HG02938 (cell line): ENCODE results near the gene PLEKHG4B.
"Not testable (repeated sequence)": the region's sequence is repeated elsewhere in the genome, so short reads cannot be mapped to it uniquely, and the experiment has no call there.

Experiments used
- ATAC-seq: cut with Tn5 transposase; IDR thresholded peaks from one replicate; pipeline ENCODE4 v1.9.1; 2021; ENCODE audit warnings: mild to moderate bottlenecking, moderate library complexity; ENCODE audit not compliant: unreplicated experiment

PLEKHG4B gene

DNA sequence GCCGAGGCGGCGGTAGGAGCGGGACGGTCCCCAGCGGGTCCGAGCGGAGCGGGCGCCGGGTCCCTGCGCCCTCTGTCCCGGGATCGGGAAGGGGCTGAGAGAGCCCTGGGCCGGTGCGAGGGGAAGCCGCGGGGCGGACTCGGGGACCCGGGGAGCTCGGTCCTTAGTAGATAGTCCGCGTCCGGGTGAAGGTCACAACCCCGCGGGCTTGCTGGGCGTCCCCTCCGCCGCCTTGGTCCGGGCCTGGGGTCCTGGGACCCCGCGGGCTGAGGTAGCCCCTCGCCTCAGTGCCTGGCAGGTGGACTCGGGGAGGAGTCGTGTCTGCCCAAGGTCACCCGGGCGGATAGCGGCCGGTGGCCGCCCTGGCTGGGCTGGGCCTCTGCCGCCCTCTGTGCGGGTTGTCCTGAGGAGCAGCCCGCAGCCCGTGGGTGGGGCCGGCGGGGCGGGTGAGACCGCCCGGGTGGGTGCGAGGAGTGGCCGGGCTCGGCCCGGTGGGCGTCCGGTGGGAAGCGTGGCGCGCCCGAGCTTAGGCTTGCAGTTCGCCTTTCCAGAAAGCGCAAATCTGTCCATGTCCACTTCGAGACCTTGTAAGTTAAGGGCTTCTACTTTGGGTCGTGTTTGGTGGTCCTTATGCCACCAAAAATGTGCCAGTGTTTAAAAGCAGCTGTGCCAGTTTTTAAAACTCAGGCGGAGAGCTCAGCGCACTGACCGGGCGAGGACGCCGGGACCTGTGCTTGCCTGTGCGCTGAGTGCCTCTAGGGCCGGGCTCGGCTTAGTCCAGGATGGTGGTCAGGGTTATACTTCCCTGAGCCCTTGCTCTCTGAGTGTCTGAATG, 126.7 kb downstream of the PLEKHG4B start:
- peak; percentile 22 for ATAC-seq

- ATAC-seq = no peak
These were observed 127.5 kb downstream of the PLEKHG4B start for GRCh38 chr5:219460-219863.

DNA sequence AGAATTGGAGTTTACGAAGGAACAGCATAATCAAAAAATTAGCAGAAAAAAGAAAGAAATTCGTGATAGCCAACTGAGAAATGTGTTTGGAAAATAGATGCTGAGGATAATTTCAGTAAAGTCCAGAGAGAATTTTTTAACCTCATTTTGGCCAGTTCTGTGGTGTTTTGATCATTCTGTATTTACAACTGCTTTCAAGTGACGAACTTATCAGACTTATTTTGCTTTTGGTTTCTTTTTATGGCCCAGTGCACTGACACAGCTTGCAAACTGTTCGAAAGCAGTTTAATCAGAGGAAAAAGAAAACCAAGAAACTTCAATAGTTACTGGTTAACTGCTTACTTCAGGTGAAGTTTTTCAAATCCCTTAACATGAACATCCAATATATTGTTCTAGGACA, 128.0 kb downstream of the PLEKHG4B start:
- peak; percentile 35 for ATAC-seq

- ATAC-seq = not testable (repeated sequence)
These were observed 131.2 kb downstream of the PLEKHG4B start for GRCh38 chr5:222951-223715.

GRCh38 chr5:223791-224190, 131.8 kb downstream of the PLEKHG4B start:
- no peak for ATAC-seq

GRCh38 chr5:225334-225733, 133.4 kb downstream of the PLEKHG4B start:
- no peak for ATAC-seq

GRCh38 chr5:227375-227774, 135.4 kb downstream of the PLEKHG4B start:
- not testable (repeated sequence) for ATAC-seq

DNA sequence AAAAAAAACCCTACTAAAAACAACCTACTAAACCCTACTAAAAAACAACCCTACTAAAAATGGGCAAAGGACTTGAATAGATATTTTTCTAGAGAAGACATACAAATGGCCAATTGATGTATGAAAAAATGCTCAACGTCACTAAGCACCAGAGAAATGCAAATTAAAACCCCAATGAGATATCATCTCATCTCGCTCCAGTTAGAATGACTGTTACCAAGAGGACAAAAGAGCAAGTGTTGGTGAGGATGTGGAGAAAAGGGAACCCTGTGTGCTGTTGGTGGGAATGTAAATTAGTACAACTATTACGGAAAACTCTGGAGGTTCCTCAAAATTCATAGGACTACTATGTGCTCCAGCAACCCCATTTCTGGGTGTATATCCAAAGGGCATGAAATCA, 136.9 kb downstream of the PLEKHG4B start:
- ATAC-seq = no peak

DNA sequence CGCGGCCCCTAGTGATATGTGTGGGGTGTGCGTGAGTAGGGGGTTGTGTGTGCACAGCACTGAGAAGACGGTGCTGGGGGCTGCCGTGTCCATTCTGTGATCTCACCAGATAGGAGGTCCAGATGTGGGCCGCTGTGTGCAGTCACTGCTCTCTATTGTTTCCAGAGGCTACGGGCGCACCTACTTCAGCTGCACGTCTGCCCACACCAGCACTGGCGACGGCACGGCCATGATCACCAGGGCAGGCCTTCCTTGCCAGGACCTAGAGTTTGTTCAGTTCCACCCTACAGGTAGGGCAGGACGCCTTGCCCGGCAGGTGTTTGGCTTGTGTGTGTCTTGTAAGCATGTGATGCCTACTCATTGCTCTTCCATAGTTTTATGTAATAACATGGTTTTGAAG, 138.7 kb downstream of the PLEKHG4B start:
- ATAC-seq = no peak

GRCh38 chr5:231661-232060, 139.7 kb downstream of the PLEKHG4B start:
- no peak for ATAC-seq

- not testable (repeated sequence) for ATAC-seq
These were observed 141.5 kb downstream of the PLEKHG4B start for GRCh38 chr5:233426-233825.

DNA sequence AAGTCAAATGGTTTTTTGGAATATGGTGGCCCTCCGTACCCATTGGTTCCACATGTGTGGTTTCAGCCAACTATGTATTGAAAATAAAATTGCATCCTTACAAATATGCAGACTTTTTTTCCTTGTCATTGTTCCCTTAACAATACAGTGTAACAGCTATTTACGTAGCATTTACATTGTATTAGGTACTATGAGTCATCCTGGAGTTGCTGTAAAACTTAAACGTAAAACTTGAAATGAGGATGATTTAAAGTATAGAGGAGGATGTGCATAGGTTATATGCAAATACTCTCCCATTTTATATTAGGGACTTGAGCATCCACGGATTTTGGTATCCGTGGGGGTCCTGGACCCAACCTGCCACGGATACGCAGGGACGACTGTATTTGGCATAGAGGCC, 142.5 kb downstream of the PLEKHG4B start:
- ATAC-seq = no peak

DNA sequence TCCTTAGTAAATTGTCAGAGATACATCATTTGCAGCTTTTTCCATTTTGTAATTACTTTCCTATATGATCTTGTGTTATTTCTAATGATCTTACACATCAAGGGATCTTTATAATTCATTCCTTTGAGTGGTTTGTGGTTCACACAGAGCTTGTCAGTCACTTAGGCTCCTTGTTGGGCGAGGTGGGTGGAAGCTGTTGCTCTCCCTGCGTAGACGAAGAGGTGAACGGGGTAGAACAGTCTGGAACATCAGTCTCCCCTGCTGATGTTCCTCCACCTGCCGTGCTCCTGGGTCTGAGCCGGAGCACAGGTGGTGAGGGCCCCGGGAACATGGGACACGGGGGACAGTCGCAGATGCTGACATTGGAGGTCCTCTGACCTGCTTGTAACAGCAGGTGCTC, 143.6 kb downstream of the PLEKHG4B start:
- ATAC-seq = not testable (repeated sequence)

DNA sequence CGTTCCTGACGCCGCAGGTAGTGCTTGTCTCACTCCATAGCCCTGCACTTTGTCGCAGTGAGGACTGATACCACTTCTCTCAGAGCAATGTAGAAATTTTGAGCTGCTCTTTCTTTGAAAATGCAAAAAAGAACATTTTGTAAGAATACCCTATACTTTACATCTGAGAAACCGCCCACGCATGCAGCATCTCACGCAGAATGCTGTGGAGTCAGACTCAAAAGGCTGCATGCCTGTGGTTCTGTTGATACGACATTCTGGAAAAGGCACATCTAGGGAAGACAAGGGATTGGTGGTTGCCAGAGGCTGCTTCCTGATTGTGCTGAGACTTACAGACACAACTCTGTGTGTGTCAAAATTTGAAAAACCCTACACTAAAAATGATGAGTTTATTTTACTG, 146.0 kb downstream of the PLEKHG4B start:
- not testable (repeated sequence) for ATAC-seq
